Keratinocyte (primary cell): ENCODE results near the gene PRKAR1B.

ENCODE experiments used
- EZH2 ChIP-seq: IDR thresholded peaks from one replicate; pipeline ENCODE4 v1.6.1; 2012; ENCODE audit warnings: inconsistent platforms, mild to moderate bottlenecking, low read length, moderate library complexity
- TF ChIP-seq, protein P1 (sequence below), 3 experiments: IDR thresholded peaks in 1 of 3; conservative IDR thresholded peaks in 1 of 3; optimal IDR thresholded peaks in 1 of 3; 2 replicates in 2 of 3; 3 replicates in 1 of 3; pipeline versions ENCODE3 to v1.5.1; 2011; ENCODE audit warnings: low read length in 3 of 3, mild to moderate bottlenecking in 3 of 3, moderate library complexity in 2 of 3, control low read depth in 1 of 3, inconsistent platforms in 1 of 3; ENCODE audit not compliant: insufficient read depth in 2 of 3; ENCODE audit errors: extremely low read depth in 1 of 3

DNA sequence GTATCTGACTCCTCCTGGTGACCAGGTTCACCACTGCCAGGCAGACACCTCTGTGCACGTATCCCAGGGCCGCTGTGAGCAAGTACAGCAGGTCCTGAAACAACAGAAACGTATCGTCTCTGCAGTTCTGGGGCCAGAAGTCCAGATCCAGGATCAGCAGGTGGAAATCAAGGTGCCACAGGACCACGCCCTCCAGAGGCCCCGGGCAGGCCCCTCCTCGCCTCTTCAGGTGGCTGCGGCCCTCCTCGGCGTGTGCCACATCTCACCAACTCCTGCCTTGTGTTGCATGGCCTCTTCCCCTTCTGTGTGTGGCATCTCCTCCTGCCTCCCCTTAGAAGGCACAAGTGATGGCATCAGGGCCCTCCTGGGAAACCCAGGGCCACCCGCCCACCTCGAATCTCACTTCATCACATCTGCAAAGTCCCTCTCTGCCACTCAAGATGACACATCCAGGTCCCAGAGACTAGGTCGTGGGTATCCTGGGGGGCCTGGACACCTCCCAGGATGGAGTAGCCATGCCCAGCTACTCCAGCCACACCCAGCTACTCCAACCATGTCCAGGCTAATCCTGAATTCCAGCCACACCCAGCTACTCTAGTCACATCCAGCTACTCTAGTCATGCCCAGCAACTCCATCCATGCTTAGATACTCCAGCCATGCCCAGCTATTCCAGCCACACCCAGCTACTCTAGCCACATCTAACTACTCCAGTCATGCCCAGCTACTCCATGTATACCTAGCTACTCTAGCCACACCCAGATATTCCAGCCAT is 53.2 kb downstream of the PRKAR1B start:
- TF ChIP-seq, protein P1, sequence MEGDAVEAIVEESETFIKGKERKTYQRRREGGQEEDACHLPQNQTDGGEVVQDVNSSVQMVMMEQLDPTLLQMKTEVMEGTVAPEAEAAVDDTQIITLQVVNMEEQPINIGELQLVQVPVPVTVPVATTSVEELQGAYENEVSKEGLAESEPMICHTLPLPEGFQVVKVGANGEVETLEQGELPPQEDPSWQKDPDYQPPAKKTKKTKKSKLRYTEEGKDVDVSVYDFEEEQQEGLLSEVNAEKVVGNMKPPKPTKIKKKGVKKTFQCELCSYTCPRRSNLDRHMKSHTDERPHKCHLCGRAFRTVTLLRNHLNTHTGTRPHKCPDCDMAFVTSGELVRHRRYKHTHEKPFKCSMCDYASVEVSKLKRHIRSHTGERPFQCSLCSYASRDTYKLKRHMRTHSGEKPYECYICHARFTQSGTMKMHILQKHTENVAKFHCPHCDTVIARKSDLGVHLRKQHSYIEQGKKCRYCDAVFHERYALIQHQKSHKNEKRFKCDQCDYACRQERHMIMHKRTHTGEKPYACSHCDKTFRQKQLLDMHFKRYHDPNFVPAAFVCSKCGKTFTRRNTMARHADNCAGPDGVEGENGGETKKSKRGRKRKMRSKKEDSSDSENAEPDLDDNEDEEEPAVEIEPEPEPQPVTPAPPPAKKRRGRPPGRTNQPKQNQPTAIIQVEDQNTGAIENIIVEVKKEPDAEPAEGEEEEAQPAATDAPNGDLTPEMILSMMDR (optimal IDR thresholded peaks at IDR 0.05 in 1 of 3, IDR thresholded peaks at IDR 0.05 in 1 of 3, conservative IDR thresholded peaks at IDR 0.05 in 1 of 3; ENCODE audit: extremely low read depth in 1 of 3, insufficient read depth in 2 of 3, low read length in 3 of 3): no peak
- TF ChIP-seq EZH2: no peak
